Measurements from ENCODE around the gene LRRC36. TPM values are rescaled to one million over a fixed set of nuclear protein-coding genes. Genes with fewer than 3 reads are reported as not detected.

The LRRC36 gene, protein sequence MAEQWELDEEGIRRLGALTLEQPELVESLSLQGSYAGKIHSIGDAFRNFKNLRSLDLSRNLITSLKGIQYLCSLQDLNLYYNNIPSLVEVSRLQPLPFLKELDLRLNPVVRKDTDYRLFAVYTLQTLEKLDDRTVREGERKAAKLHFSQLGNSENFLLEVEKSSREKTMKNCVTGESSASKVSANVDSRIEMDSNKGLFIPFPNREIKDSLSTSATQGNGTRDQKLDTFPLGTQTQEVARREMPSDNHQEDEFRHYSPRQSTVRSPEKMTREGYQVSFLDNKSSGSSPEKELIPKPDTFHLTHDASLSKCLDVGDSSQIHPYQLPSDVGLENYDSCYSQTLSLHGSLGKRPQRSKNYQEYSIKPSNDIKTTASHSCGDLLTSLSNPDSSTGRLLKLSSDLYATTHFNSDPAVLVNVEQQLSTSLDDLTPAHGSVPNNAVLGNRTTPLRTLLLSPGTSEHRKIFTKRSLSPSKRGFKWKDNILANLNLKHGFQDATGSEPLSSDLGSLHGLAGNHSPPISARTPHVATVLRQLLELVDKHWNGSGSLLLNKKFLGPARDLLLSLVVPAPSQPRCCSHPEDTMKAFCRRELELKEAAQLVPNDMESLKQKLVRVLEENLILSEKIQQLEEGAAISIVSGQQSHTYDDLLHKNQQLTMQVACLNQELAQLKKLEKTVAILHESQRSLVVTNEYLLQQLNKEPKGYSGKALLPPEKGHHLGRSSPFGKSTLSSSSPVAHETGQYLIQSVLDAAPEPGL
- total RNA-seq, result under 1 TPM; 0.34 to 0.40 TPM
- long read RNA-seq, result 0 reads

DNA sequence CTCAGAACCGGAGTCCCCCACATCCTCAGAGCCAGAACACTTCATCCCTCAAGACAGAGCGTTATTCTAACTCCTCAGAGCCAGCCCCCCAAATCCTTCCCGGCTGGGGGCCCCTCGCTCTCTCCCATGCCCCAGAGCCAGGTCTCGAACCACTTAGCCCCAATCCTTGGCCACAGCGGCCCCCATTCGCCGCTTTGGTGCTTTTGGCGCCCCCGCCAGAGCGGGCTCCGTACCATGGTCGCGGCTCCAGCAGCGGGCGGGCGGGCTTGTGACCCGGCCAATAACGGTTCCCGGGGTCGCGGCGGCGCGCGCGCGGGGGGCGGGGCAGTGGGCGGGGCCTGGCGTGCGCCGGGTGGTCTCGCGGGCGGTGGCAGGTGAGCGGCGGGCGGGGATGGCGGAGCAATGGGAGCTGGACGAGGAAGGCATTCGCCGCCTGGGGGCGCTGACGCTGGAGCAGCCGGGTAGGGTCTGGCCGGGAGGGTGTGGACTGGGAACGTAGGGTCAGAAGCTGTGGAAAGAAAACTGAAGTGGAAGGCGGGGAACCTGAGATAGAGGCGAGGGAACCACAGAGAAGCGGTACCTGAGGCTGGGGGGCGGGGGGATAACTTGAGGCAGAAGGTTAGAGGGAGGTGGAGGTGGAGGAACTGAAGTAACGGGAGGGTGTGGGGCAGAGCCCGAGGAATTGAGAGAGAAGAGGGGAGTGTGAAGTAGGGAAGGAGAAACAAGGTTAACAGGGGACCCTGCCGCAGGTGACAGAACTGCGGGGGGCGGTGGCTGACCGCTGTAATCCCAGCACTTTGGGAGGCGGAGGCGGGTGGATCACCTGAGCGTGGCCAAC, at the start of gene LRRC36, which contains the start of gene KCTD19:
TSS of gene LRRC36 (plus strand) at position 344 of the 838 bp plus-strand sequence. CDS start at position 392, 48 bp downstream.
TSS of gene KCTD19 (minus strand) at position 270 of the 838 bp plus-strand sequence. CDS start at position 236, 34 bp downstream.
- DNase-seq, result peak; percentile 68 to 82
- intact Hi-C loops (cut with DNase I, micrococcal nuclease), result no loop called here
- ATAC-seq, result peak; percentile 96

DNA sequence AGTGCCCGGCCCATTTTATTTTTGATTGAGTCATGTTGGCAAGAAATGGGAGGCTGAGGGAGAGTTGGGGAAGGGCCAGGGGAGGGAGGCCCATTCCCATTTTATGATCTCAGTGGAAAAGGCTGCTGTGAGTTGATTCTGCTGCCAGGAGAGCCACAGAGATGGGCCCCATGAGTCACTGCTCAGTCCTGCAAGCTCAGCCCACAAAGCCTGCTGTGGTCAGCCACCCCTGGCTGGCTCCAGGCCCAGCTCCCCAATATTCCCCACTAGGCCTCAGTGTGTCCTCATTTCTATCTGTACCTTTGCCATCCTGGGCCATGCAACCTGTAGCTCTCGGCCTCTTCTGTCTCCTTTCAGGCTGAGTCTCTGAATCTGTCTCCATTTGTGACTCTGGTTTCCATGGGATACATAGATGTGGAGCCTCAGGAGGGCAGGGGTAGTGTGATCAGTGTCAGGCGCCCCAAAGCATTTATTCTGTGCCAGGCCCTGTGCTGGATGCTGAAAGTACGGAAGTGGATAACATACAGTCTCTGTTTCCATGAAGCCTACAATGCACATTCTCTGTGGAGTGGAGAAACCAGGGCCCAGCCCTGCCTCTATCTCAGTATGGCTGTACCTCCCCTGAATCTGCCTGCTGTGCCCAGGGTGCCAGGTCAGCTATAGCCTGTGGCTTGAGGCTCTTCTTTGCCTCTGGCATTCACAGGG, 49.2 kb upstream of the LRRC36 start:
- DNase-seq (peak in 1 of 2 donors; percentile 41), ATAC-seq (no peak)
- intact Hi-C loops (cut with DNase I, micrococcal nuclease), result no loop called here

DNA sequence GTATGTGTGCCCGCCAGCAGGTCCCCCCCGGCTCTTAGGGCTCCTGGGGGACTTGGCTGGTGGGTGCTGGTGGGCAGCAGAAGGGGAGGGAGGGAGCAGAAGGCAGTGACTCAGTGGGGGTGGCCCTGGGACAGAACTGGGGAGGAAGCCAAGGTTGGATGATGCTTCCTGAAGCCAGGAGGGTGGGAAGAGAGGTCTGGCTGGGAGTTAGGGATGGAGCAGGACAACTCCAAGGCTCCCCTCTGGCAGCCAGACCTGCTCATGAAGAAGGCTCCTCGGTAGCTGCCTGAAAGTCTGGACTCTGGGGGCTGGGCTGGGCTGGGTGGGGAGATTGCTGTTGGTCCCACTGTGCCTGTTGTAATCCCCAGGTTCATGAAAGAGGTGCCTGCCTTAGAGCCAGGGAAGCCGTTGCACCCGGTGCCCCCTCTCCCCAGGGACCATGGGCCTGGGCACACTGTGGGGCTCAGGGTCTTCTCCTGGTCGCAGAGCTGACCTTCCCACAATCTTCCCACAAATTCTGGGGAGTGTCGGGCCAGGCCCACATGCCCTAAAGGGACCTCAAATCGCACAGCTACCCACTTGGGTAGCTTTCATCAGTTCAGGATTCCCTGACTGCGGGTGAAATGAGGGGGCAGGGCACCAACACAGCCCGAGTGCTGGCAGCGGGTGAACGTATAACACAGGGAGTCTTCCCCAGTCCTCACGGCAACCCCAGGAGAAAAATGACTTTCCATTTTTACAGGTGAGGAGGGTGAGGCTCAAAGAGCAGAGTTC, 48.4 kb upstream of the LRRC36 start:
- no peak for DNase-seq
- intact Hi-C loops (cut with DNase I, micrococcal nuclease), result no loop called here
- ATAC-seq, result peak; percentile 49

DNA sequence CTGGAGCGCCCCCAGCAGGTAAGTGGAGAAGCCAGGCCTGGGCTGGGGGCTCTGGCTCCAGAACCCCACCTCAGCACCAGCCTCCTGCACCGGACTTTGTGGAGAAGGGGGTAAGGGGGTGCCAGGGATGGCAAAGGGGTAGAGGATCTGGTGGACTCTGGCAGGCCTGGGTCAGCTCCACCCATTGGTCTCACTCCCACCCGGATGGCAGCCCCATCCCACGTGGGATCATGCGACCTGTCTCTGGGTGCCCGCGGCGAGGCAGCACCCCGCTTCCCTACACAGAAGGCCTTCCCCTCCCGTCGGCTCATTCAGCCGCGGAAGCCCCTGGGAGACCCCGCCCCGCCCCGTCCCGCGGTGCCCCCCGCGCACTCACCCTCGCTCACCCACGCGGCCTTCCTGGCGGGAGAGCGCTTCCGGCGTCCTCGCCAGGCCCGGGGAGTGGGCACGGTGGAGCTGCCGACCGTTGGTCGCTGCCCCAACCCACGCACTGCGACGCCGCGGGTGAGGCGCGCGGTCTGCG, 47.8 kb upstream of the LRRC36 start:
- ATAC-seq (peak; percentile 52), DNase-seq (peak; percentile 50 to 65)
- intact Hi-C loops (cut with DNase I, micrococcal nuclease), result no loop called here

DNA sequence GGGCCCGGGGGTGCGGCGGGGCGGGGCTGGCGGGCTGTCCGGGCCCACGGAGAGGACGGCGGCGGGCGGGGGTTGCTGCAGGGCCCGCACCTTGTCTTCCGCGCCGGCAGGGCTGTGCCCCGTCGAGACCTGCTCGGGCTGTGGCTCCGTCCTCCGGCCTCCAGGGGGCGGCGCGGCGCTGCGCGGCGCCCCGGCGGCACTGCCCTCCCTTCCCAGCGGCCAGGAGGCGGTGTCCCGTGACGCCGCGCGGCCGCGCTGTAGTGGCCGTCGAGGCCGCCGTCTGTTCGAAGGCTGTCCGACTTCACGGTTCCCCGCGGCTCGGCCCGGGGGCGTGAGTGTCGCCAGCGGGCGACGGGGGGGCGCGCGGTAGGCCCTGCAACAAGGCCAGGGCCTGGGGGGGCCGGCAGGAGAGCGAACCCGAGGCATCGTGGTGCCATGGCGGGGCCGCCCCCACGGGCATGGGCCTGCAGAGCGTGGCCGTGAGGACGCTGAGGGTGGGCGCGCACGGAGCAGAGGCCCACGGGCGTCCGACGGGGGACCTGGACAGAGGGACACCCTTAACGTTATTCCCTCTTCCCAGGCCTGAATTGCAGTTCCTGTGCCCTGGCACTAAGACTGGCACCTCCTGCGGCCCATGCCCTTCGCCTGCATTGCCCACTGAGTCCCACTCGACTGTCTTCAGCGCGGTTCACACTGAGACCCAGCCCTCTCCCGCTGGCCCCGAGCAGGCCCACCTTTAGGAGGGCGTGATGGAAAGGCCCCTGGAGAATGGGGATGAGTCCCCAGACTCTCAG, 47.1 kb upstream of the LRRC36 start, which contains the start of gene PLEKHG4:
TSS of gene PLEKHG4 (plus strand) at position 237 of the 794 bp plus-strand sequence. CDS start at position 750, 513 bp downstream.
- DNase-seq, result peak; percentile 67 to 84
- peak; percentile 94 for ATAC-seq
- intact Hi-C loops (cut with DNase I, micrococcal nuclease), result no loop called here

DNA sequence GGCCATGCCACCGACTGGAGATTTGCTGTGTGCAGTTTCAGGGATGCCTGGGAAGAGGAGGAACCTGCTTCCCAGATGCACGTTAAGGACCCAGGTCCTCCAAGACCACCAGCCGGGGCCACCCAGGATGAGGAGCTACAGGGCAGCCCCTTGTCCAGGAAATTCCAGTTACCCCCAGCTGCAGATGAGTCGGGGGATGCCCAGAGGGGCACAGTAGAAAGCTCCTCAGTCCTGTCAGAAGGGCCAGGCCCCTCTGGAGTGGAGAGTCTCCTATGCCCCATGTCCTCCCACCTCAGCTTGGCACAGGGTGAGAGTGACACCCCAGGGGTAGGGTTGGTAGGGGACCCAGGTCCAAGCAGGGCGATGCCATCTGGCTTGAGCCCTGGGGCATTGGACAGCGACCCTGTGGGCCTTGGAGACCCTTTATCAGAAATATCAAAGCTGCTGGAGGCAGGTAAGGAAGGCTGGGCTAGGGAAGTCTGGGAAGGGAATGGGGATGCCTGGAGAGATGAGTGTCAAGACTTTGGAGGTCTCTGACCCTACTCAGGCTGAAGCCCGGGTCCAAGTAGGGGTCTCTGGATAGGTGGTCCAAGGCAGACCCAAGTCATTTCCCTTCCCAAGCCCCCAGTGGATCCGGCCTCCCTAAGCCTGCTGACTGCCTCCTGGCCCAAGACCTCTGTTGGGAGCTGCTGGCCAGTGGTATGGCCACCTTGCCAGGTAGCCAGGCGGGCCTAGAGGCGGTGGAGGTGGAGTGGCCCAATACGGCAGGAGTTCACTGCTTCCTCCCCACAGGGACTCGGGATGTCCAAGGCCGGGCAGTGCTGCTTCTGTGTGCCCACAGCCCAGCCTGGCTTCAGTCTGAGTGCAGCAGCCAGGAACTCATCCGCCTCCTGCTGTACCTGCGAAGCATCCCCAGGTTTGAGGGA, 46.3 kb upstream of the LRRC36 start:
- no peak for ATAC-seq
- intact Hi-C loops (cut with DNase I, micrococcal nuclease), result no loop called here

DNA sequence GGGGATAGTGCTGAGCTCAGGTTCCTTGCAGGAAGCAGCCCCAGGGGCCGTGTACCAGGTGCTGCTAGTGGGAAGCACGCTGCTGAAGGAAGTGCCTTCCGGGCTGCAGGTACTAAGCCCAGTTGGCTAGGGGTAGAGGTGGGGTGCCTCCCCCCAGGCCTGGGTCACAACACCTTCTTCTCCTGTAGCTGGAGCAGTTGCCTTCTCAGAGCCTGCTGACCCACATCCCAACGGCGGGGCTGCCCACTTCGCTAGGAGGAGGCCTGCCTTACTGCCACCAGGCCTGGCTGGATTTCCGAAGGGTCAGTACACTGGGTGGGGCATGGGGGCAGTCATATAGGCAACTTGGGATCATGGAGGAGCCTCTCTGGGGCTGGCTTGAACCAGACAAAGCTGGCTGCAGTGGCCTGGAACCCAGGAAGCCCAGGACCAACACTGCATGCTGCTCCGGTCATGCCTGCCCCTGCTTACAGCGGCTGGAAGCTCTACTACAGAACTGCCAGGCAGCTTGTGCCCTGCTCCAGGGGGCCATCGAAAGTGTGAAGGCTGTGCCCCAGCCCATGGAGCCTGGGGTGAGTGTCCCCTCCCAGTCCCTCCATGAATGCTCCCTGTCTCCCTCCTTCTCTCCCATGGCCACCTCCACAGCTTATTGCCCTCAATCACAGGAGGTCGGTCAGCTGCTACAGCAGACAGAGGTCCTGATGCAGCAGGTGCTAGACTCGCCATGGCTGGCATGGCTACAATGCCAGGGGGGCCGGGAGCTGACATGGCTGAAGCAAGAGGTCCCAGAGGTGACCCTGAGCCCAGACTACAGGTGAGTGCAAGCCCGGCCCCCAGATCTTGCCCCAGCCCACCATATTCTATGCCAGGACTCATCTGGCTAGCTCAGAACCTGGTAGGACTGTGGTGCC, 44.8 kb upstream of the LRRC36 start:
- intact Hi-C loops (cut with DNase I, micrococcal nuclease), result no loop called here

More for the DNA sequence above, 46.3 kb upstream of the LRRC36 start:
- DNase-seq, result no peak

DNA sequence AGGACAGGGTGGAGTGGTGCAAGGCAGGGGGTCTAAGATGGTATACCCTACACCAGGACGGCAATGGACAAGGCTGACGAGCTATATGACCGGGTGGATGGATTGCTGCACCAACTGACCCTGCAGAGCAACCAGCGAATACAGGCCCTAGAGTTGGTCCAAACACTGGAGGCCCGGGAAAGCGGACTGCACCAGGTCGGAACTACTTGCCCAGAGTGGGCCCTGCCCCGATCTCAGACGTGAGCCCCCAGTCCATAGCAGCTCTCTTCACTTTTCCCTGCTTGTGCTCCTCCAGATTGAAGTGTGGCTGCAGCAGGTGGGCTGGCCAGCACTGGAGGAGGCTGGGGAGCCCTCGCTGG, 44.2 kb upstream of the LRRC36 start:
- ATAC-seq, result no peak

More for the DNA sequence above, 44.8 kb upstream of the LRRC36 start:
- ATAC-seq, result no peak
- DNase-seq, result no peak

DNA sequence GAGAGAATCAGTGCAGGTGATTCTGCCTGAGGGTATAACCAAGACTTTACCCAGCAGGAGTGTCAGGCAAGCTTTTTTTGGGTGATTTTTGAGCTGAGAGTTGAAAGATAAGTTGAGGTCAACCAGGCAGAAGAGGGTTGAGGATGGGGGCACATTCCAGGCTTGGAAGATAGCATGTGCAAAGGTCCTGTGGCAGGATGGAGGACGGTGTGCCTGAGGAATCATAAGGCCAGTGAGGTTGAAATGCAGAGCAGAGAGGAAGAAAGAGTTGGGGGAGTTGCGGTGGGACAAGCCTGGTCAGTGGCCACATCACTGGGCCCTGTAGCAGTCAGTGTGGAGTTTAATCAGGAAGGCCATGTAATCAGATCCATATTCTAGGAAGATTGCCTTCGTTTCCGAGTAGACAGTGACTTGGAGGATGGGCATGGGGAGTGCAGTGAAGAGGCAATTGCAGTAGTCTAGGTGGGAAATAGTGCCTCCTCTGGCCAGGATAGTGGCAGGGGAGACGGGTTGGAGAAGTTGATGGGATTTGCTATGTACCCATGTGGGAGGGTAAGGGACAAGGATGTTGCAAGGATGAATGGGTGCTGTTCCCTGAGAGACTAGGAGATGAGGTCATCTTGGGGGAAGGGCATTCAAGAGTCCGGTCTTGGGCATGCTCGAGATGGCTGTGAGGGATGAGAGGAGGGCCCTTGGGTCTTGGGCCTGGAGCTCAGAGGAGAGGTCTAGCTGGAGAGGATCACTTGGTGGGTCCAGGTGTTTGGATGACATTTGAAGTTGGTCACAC, 43.4 kb upstream of the LRRC36 start:
- intact Hi-C loops (cut with DNase I, micrococcal nuclease), result no loop called here
- DNase-seq (no peak), ATAC-seq (no peak)

More for the DNA sequence above, 44.2 kb upstream of the LRRC36 start:
- intact Hi-C loops (cut with DNase I, micrococcal nuclease), result no loop called here
- no peak for DNase-seq

DNA sequence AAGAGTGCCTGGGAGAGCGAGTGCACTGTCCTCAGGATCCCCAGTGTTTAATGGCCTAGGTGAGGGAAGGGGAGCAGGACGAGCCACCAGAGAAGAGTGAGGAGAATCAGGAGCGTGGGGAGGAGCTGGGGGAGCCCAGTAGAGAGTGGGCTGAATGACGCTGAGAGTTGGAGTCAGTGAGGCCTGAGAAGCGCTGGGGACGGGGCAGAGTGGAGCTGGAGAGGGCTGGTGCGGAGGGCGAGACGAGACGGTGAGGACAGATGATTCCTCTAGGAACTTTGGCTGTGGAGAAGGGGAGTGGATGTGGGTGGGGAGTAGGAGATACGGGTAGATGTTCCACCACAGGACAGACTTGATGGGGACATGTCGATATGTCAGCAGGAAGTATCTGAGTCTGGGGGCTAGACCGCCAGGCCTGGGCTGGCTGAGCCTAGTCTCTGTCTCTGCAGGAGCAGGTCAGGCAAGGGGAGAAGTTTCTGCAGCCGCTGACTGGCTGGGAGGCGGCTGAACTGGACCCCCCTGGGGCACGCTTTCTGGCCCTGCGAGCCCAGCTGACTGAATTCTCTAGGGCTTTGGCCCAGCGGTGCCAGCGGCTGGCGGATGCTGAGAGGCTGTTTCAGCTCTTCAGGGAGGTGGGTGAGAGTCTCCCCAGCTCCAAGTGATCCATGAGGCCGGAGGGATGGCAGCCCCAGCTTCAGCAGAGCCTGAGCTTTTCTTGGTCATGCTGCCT, 42.6 kb upstream of the LRRC36 start:
- intact Hi-C loops (cut with DNase I, micrococcal nuclease), result no loop called here
- ATAC-seq (no peak), DNase-seq (no peak)

DNA sequence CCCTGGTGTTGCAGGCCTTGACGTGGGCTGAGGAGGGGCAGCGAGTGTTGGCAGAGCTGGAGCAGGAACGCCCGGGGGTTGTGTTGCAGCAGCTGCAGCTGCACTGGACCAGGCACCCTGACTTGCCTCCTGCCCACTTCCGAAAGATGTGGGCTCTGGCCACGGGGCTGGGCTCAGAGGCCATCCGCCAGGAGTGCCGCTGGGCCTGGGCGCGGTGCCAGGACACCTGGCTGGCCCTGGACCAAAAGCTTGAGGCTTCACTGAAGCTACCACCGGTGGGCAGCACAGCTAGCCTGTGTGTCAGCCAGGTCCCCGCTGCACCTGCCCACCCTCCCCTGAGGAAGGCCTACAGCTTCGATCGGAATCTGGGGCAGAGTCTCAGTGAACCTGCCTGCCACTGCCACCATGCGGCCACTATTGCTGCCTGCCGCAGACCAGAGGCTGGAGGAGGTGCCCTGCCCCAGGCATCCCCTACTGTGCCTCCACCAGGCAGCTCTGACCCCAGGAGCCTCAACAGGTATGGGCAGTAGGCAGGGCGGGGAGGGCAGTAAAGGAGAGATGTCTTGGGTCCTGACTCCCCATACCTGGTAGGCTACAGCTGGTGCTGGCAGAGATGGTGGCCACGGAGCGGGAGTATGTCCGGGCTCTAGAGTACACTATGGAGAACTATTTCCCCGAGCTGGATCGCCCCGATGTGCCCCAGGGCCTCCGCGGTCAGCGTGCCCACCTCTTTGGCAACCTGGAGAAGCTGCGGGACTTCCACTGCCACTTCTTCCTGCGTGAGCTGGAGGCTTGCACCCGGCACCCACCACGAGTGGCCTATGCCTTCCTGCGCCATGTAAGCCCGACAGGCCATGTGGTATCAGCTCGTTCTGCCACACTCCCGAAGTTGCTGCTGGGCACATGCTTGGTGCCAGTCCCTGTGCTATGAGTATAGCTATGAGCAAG, 41.6 kb upstream of the LRRC36 start:
- DNase-seq (peak in 1 of 2 donors; percentile 53), ATAC-seq (peak; percentile 89)
- intact Hi-C loops (cut with DNase I, micrococcal nuclease), result no loop called here

Data from left colon (tissue), 2 donors.